Esophagus muscularis mucosa (tissue), 3 donors: Measurements from ENCODE around the gene SAV1.

ENCODE experiments used
- CTCF ChIP-seq, 3 experiments: fragments of 200-600 bp in 2 of 3; fragments of 450-650 bp in 1 of 3; sonication (generic) in 2 of 3; IDR thresholded peaks; one replicate each; pipeline ENCODE4 v1.5.1; 2017 to 2019; ENCODE audit warnings: antibody characterized with exemption in 3 of 3, mild to moderate bottlenecking in 2 of 3, moderate library complexity in 1 of 3
- POLR2AphosphoS5 ChIP-seq, 2 donors: sonication (generic); formaldehyde crosslinking; IDR thresholded peaks; one replicate each; pipeline ENCODE4 v1.6.1; 2017; ENCODE audit warnings: antibody characterized with exemption in 2 of 2

- TF ChIP-seq CTCF (IDR thresholded peaks at IDR 0.05): no peak
- peak in 1 of 2 donors; percentile 79 for TF ChIP-seq POLR2AphosphoS5 (IDR thresholded peaks at IDR 0.05)
Observed at GRCh38 chr14:50666772-50667683, 1.1 kb downstream of the SAV1 start.
